AG09319 (cell line): ENCODE data around the gene HRG.

ENCODE experiments used
- DNase-seq: peaks from one replicate; pipeline ENCODE4 v3.0.0-alpha.2; 2010; ENCODE audit warnings: low read depth; ENCODE audit errors: extremely low read depth
- CTCF ChIP-seq: IDR thresholded peaks from 2 replicates; pipeline ENCODE4 v1.5.1; 2011; ENCODE audit warnings: low read depth, mild to moderate bottlenecking, inconsistent platforms, low read length, moderate library complexity

Gene HRG

GRCh38 chr3:186621894-186622650 is 43.7 kb upstream of the HRG start:
- DNase-seq: no peak
- TF ChIP-seq CTCF: no peak

- no peak for TF ChIP-seq CTCF
- no peak for DNase-seq
These were observed 43.0 kb upstream of the HRG start for GRCh38 chr3:186622651-186623310.

- TF ChIP-seq CTCF: no peak
- no peak for DNase-seq
These were observed 41.2 kb upstream of the HRG start for GRCh38 chr3:186624598-186624997.

- no peak for DNase-seq
- TF ChIP-seq CTCF: no peak
These were observed 40.2 kb upstream of the HRG start for GRCh38 chr3:186625600-186626042.

- DNase-seq: no peak
- TF ChIP-seq CTCF: no peak
These were observed 39.5 kb upstream of the HRG start for GRCh38 chr3:186626254-186626847.

- TF ChIP-seq CTCF: no peak
- DNase-seq: no peak
These were observed 37.9 kb upstream of the HRG start for GRCh38 chr3:186627852-186628414.

GRCh38 chr3:186628756-186629155 is 37.1 kb upstream of the HRG start:
- no peak for TF ChIP-seq CTCF
- DNase-seq: no peak
